Liver (tissue), 3 donors: Measurements from ENCODE around the gene MAP3K13.

Source experiments
- RAD21 ChIP-seq, 2 donors: IDR thresholded peaks; 2 replicates each; pipeline ENCODE4 v1.6.1; 2016; ENCODE audit warnings: antibody characterized with exemption in 2 of 2, mild to moderate bottlenecking in 2 of 2
- RXRA ChIP-seq, 2 donors: IDR thresholded peaks; 2 replicates each; pipeline ENCODE4 v1.6.1; 2017 to 2018; ENCODE audit warnings: antibody characterized with exemption in 2 of 2, mild to moderate bottlenecking in 1 of 2
- TAF1 ChIP-seq: conservative IDR thresholded peaks from 2 replicates; pipeline ENCODE4 v1.6.1; 2016; ENCODE audit warnings: antibody characterized with exemption, mild to moderate bottlenecking
- ZBTB33 ChIP-seq: IDR thresholded peaks from 2 replicates; pipeline ENCODE4 v1.6.1; 2016; ENCODE audit warnings: antibody characterized with exemption
- TF ChIP-seq, protein P1 (sequence below): fragments of 150-350 bp; IDR thresholded peaks from 2 replicates; pipeline ENCODE4 v1.5.1; 2017; ENCODE audit warnings: improper control_type of control experiment, low read depth, low read length; ENCODE audit not compliant: missing input control
- TF ChIP-seq, protein P2 (sequence below): IDR thresholded peaks from 2 replicates; pipeline ENCODE4 v1.6.1; 2016; ENCODE audit warnings: antibody characterized with exemption
- TF ChIP-seq, protein P3 (sequence below): IDR thresholded peaks from 2 replicates; pipeline ENCODE4 v1.6.1; 2016; ENCODE audit warnings: antibody characterized with exemption, mild to moderate bottlenecking
- donor health status: healthy.
- donor health status: healthy.

GRCh38 chr3:185339945-185340344 is 23.0 kb upstream of the MAP3K13 start:
- TF ChIP-seq, protein P1, sequence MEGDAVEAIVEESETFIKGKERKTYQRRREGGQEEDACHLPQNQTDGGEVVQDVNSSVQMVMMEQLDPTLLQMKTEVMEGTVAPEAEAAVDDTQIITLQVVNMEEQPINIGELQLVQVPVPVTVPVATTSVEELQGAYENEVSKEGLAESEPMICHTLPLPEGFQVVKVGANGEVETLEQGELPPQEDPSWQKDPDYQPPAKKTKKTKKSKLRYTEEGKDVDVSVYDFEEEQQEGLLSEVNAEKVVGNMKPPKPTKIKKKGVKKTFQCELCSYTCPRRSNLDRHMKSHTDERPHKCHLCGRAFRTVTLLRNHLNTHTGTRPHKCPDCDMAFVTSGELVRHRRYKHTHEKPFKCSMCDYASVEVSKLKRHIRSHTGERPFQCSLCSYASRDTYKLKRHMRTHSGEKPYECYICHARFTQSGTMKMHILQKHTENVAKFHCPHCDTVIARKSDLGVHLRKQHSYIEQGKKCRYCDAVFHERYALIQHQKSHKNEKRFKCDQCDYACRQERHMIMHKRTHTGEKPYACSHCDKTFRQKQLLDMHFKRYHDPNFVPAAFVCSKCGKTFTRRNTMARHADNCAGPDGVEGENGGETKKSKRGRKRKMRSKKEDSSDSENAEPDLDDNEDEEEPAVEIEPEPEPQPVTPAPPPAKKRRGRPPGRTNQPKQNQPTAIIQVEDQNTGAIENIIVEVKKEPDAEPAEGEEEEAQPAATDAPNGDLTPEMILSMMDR: no peak
- no peak for TF ChIP-seq ZBTB33
- no peak for TF ChIP-seq RXRA (IDR thresholded peaks at IDR 0.05)
- no peak for TF ChIP-seq TAF1
- TF ChIP-seq, protein P2, sequence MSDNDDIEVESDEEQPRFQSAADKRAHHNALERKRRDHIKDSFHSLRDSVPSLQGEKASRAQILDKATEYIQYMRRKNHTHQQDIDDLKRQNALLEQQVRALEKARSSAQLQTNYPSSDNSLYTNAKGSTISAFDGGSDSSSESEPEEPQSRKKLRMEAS: no peak
- TF ChIP-seq RAD21 (IDR thresholded peaks at IDR 0.05): no peak
- TF ChIP-seq, protein P3, sequence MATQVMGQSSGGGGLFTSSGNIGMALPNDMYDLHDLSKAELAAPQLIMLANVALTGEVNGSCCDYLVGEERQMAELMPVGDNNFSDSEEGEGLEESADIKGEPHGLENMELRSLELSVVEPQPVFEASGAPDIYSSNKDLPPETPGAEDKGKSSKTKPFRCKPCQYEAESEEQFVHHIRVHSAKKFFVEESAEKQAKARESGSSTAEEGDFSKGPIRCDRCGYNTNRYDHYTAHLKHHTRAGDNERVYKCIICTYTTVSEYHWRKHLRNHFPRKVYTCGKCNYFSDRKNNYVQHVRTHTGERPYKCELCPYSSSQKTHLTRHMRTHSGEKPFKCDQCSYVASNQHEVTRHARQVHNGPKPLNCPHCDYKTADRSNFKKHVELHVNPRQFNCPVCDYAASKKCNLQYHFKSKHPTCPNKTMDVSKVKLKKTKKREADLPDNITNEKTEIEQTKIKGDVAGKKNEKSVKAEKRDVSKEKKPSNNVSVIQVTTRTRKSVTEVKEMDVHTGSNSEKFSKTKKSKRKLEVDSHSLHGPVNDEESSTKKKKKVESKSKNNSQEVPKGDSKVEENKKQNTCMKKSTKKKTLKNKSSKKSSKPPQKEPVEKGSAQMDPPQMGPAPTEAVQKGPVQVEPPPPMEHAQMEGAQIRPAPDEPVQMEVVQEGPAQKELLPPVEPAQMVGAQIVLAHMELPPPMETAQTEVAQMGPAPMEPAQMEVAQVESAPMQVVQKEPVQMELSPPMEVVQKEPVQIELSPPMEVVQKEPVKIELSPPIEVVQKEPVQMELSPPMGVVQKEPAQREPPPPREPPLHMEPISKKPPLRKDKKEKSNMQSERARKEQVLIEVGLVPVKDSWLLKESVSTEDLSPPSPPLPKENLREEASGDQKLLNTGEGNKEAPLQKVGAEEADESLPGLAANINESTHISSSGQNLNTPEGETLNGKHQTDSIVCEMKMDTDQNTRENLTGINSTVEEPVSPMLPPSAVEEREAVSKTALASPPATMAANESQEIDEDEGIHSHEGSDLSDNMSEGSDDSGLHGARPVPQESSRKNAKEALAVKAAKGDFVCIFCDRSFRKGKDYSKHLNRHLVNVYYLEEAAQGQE: no peak
